T-helper 1 cell treated with Interleukin-12 subunit alpha and Interleukin-12 subunit beta and Interleukin-4 antibody, amounts not matched to agents 30 ng/mL and 1 ng/mL, for 36 hours (primary cell): ENCODE results near the gene PIAS4. TPM values are rescaled to one million over a fixed set of nuclear protein-coding genes. Genes with fewer than 3 reads are reported as not detected.

Experiments used
- intact Hi-C: fragments of 100-400 bp; cut with micrococcal nuclease; formaldehyde crosslinking; loops from one replicate; pipeline ENCODE4 v1.15.1; 2024
- total RNA-seq: library from RNA; stranded (reverse); gene quantifications from 2 replicates; pipeline ENCODE4 v1.2.3, GENCODE V29; 2022

Gene PIAS4
- total RNA-seq, 1 donor from 2014 or later = 38.4 TPM

DNA sequence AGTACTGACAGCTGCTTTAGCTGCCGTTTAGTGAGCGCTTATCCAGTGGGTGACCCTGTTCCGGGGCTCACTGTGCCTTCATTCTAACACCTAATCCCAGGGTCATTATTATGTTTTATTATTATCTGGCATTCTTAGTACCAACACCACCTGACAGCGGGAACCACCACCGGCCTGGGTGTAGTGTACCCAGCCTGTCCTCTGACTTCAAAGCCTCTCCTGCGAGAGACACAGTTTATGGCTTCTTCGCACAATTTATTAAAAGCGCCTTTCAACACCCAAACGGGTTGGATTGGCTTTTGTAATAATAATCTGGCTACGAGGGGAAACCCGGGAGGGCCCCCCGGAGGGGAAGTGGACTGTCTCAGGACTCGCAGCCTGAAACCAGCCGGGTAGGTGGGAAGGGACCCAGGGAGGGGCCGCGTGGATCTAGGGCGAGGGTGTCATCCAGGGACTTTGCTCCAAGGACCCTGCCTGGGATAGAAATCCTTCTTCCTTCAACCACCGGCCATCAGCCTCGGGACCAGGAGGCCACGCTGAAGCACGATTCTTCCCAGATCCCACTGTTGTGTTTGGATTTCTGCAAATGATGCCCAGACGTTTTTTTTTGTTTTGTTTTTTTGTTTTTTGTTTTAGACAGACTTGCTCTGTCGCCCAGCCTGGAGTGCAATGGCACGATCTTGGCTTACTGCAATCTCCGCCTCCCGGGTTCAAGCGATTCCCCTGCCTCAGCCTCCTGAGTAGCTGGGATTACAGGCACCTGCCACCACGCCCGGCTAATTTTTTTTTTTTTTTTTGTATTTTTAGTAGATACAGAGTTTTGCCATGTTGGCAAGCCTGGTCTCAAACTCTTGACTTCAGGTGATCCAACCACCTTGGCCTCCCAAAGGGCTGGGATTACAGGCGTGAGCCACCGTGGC lies 60.8 kb downstream of the PIAS4 start:
- intact Hi-C loops = no loop called here

DNA sequence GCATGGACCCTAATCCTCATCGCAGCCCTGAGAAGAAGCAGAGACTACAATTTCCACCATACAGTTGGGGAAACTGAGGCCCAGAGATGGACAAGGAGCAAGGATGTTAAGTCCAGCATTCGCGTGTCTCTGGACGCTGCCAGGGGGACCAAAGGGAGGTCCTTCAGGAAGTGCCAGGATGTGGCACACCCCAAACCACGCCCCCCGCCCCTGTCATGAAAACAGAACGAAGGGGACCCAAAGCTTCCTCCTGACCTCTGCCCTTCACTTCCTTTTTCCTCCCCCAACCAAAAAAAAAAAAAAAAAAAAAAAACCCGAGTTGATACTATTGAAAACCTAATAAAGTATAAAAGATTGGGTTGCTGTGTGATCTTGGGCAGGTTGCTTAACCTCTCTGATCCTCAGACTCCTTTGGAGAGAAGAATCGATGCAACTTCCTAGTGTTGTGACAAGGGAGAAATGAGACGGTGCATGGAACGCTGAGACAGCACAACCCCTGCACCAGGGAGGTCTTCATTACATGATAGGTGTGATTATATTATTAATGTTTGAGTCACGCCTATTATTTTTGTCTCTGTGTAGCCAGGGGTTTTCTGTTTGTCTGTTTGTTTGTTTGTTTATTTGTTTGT lies 61.9 kb downstream of the PIAS4 start:
- intact Hi-C loops = no loop called here

DNA sequence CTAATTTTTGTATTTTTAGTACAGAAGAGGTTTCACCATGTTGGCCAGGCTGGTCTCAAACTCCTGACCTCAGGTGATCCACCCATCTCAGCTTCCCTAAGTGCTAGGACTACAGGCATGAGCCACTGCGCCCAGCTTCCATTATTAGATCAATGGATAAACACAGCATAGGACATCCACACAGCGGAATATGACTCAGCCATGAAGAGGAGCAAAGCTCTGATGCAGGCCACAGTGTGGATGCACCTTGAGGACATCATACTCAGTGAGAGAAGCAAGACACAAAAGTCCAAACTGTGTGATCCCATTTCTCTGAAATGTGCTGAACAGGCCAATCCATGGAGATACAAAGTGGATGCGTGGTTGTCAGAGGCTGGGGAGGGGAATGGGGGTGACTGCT lies 64.1 kb downstream of the PIAS4 start:
- intact Hi-C loops = no loop called here

DNA sequence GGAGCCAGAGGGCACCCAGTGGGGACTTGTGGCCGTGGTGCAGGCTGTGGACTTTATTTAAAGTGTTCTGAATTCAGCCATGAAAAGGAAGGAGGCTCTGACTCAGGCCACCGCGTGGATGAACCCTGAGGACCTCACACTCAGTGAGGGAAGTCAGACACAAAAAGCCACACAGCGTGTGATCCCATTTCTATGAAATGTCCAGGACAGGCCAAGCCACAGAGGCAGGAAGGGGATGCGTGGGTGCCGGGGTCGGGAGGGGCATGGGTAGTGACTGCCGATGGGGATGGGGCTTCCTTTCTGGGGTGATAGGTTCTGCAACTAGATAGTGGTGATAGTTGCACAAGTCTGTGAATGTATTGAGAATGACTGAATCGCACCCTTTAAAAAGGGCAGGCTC lies 67.8 kb downstream of the PIAS4 start:
- intact Hi-C loops = no loop called here

DNA sequence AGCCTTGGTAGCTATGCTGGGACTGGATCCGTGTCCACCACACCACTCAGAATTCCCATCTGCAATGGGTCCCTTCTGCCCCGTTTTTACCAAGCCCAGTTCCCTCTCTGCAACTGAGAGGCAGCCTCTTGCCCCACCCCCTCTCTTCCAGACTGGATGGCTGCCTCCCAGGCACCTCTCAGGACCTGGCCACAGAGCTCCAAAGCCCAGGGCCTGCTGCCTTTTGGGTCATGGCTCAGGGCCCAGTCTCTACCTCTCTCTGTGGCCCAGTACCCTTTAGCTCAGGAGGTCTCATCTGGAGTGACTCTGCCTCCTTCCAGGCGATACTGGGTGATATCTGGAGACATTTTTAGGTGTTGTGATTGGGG lies 69.5 kb downstream of the PIAS4 start:
- intact Hi-C loops = no loop called here

DNA sequence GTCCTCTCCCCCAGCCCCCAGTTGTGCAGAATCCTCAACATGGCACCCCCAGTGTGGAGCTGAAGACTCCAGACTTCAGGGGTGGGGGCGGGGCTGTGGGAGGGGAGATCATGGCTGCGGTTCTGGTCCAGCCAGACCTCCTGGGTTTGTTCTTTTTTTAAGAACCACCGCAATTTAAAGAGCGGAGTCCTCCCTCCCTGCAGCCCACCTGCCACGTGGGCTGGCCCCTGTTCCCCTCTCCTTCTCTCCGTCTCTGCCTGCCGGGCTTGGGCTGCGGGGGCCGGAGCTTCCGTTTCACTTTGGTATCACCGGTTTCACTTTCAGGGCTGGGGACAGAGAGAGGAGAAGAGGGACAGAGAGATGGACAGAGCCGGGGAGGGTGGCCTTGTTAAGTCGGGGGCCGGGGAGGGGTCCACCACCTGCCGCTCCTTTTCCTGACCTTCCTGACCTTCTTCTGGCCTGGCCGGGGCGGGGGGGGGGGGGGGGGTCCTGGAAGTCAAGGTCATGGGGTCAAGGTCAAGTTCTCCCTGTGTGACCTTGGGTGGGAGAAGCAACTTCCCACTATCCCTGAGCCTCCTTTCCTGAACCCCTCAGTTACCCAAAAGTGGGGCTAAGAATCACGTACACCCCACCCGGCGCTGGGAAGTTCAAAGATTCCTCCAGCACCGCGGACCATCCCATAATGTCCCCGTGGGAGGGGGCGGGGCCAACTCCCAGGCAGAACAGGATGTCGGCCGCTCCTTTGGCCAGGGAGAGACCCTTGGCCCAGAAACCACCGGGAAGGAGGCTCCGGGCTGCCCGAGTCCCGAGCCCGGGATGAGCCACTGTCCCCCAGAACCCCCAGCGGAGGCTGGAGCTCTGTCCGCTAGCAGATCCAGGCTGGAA lies 70.5 kb downstream of the PIAS4 start:
- intact Hi-C loops = loop anchor here (1.0 kb wide), 1 partner anchor 12 kb away; the partner anchor contains the start of gene ZBTB7A

DNA sequence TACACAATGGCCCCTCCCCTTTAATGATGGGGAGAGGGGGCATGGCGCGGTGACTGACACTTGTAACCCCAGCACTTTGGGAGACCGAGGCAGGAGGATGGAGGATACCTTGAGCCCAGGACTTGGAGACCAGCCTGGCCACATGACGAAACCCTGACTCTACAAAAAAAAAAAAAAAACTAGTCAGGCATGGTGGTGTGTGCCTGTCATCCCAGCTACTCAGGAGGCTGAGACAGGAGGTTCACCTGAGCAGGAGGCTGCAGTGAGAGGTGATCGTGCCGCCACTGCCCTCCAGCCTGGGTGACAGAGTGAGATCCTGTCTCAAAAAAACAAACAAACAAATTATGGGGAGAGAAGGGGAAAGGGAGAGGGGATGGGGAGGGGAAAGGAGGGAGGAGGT lies 72.9 kb downstream of the PIAS4 start:
- intact Hi-C loops = no loop called here

DNA sequence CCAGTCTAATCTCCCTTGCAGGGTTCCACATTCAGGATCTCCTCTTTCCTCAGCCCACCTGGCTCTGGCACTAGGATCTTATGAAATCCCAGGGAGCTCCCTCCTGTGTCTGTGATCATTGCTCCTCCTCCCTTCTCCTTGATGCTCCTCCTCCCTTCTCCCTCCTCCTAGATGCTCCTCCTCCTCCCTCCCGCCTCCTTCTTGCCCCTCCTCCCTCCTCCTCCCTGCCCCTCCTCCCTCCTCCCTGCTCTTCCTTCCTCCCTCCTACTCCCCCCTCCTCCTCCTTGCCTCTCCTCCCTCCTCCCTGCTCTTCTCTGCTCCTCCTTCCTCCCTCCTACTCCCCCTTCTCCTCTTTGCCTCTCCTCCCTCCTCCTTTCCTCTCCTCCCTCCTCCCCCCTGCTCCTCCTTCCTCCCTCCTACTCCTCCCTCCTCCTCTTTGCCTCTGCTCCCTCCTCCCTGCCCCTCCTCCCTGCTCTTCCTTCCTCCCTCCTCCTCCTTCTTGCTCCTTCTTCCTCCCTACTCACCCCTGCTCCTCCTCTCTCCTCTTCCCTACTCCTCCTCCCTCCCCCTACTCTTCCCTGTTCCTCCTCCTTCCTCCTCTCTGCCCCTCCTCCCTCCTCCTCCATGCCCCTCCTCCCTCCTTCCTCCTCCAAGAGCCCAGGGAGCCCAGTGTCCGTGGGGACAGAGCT lies 74.0 kb downstream of the PIAS4 start:
- intact Hi-C loops = no loop called here

DNA sequence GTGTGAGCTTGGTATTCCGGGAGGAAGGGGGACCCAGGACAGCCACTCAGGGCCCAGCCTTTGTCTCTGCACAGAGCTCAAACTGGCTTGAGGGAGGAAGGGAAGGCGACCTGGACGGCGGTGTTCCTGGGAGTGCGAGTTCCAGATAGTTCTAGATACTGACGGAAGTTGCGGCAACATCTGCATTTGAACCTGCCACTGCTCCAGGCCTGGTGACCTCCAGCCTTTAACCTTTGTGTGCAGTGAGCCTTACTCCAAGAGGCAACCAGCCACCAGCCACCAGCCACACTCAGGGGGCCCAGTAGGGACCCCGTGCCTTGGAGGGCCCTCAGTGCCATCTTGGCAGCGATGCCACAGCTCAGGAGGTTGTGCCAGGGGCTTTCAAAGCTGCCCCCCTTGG lies 74.6 kb downstream of the PIAS4 start:
- intact Hi-C loops = no loop called here

DNA sequence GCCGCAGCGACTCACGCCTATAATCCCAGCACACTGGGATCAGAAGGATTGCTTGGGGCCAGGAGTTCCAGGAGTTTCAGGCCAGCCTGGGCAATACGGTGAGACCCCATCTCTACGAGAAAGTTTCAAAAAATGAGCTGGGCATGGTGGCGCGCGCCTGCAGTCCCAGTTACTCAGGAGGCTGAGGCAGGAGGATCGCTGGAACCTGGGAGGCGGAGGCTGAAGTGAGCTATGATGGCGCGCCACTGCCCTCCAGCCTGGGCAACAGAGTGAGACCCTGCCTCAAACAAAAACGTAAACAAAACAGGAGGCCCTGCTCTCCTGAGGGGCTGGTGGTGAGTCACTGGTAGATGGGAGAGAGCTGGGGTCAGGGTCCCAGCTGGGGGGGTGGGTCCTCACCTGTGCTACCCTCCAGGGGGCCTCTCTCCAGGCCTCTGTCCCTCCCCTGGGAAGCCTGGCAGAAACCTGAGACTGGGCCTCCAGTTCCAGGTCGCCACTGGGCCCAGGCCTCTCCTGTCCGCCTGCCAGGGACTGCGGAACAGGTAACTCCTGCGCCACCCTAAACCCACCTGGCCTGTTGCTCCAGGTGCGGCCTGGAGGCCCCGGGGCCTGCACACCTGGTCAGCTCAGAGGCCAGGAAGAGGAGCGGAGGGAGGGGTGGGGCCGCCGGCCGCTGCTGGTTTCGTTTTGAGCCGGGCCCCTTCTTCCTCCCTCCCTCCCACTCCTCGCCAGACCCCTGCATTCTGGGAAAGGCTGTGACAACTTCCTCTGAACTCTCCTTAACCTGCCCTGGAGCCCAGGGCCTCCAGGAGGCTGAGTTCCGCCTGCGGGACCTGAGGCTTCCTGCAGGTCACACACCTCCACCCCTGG lies 76.4 kb downstream of the PIAS4 start:
- intact Hi-C loops = no loop called here

DNA sequence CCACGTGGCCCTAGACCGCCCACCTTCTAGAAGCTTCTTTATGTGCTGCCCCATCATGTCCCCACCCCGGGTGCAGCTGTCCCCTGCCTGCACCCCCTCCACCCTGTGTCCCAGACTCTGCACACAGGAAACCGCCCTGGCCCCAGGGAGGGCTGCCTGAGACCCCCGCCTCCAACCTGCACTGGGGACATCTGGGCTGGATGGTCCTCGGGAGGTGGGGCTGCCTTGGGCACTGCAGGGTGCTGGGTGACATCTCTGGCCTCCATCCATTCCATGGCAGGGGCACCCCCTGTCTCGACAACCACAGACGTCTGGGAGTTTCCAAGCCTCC lies 77.0 kb downstream of the PIAS4 start:
- intact Hi-C loops = no loop called here

DNA sequence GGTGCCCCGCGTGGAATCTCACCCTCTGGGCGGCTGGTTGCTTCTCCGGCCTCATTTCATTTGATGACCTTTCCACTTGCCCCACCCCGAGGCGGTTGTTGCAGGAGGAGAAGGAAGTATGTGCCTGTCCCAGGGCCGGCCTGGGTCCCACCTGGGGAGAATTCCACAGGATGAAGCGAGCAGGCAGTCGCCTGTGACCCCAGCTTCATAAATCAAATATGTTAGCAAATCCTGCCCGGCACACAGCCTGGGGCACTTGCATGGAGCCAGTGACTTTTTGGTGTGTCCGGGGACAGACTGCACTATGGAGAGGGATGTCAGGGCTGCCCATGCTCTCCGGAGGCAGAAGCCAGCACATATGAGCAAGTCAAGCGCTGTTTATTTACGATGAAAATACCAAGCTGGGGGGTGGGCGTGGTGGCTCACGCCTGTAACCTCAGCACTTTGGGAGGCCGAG lies 78.9 kb downstream of the PIAS4 start:
- intact Hi-C loops = loop anchor here (5.0 kb wide), 1 partner anchor 36 kb away; the partner anchor contains the start of gene MAP2K2

DNA sequence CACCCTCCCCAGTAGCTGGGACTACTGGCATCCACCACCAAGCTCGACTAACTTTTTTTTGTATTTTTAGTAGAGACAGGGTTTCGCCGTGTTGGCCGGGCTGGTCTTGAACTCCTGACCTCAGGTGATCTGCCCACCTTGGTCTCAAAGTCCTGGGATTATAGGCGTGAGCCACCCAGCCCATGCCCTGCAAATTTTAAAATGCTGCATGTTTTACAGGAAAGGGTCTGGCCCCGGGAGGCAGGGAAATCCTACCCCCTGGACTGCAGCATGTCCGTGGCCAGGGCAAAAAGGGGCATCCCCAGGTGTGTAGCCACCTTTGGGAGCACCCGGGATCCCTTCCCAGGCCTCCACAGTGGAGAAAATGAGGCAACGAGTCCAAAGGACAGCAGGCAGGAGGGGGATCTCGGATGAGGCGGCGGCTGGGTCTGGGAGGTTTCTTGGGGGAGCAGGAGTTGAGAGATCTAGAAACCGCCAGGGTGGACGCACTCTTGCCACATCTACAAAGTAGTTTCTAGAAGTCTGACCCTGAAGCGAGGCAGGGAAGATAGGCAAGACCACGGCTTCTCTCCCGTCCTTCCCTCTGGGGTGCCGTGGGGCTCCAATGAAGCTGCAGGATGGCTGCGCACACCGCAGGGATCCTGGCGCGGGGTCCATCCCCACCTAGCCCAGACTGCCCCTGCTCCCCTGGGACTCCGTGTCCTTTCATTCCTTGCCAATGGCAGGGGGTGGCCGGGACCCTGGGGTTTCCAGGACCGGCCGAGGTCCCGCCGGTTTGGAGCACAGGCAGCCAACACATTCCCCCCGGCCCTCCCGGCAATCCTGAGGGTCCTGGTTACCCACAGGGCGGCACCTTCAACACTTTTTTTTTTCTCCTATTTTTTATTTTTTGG lies 80.5 kb downstream of the PIAS4 start:
- intact Hi-C loops = loop anchor here (5.0 kb wide), 1 partner anchor 34 kb away; the partner anchor contains the start of gene MAP2K2

DNA sequence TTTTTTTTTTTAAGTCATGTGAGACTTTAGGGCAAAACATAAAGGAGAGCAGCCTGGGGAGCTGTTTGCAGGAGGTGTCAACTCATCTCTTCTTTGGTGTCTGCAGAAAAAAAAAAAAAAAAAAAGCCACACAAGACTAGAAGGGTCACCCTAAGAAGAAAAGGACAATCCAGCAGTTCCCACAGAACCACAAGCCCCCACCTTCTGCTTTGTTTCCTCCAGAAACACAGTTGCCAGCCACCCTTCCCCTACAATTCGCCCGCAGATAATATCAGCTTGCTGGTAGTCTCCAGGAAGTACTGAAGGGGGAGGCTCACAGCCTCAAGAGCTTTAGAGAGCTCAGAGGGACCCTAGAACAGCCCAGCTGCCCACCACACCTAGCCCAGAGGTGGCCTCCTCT lies 81.4 kb downstream of the PIAS4 start:
- intact Hi-C loops = loop anchor here (1.0 to 5.0 kb wide), 3 partner anchors 16 to 33 kb away; partner anchors contain the start of genes MAP2K2 and ZBTB7A

Other genes starting within 250 kb of the PIAS4 start
- 63.4 and 67.9 TPM in 2 replicates for gene APBA3, start 246.0 kb upstream of the PIAS4 start, total RNA-seq
- gene MRPL54, start 245.1 kb upstream of the PIAS4 start, total RNA-seq = 93.9 and 94.5 TPM in 2 replicates
- gene RAX2, start 235.5 kb upstream of the PIAS4 start, total RNA-seq = not detected in 2 replicates
- 9.0 and 11.2 TPM in 2 replicates for gene MATK, start 221.4 kb upstream of the PIAS4 start, total RNA-seq
- gene ZFR2, start 138.7 kb upstream of the PIAS4 start, total RNA-seq = 0.25 and 0.32 TPM in 2 replicates
- not detected in 2 replicates for gene ATCAY, start 127.1 kb upstream of the PIAS4 start, total RNA-seq
- not detected in 2 replicates for gene NMRK2, start 74.7 kb upstream of the PIAS4 start, total RNA-seq
- 38.1 and 42.6 TPM in 2 replicates for gene DAPK3, start 36.6 kb upstream of the PIAS4 start, total RNA-seq
- gene EEF2, start 22.3 kb upstream of the PIAS4 start, total RNA-seq = 1,694 and 1,729 TPM in 2 replicates
- 41.6 and 41.8 TPM in 2 replicates for gene ZBTB7A, start 59.2 kb downstream of the PIAS4 start, total RNA-seq
- 144 and 156 TPM in 2 replicates for gene MAP2K2, start 116.4 kb downstream of the PIAS4 start, total RNA-seq
- gene CREB3L3, start 145.9 kb downstream of the PIAS4 start, total RNA-seq = not detected in 2 replicates
- 49.5 and 49.6 TPM in 2 replicates for gene SIRT6, start 174.8 kb downstream of the PIAS4 start, total RNA-seq
- 0.63 and 0.69 TPM in 2 replicates for gene ANKRD24, start 175.0 kb downstream of the PIAS4 start, total RNA-seq
- gene EBI3, start 221.8 kb downstream of the PIAS4 start, total RNA-seq = 27.2 and 28.1 TPM in 2 replicates
- 31.3 and 34.3 TPM in 2 replicates for gene YJU2, start 239.3 kb downstream of the PIAS4 start, total RNA-seq